NT2/D1 (cell line): Measurements from ENCODE around the gene PODXL2.

ENCODE experiments used
- DNase-seq: peaks from one replicate; pipeline ENCODE4 v3.0.0-alpha.2; 2011; ENCODE audit warnings: low read depth, low spot score
- H3K27me3 ChIP-seq: 2 replicates; pipeline ENCODE4 v1.6.0; 2011; ENCODE audit warnings: mild to moderate bottlenecking; ENCODE audit not compliant: insufficient read length, insufficient read depth
- H3K36me3 ChIP-seq: 2 replicates; pipeline ENCODE4 v1.6.1; 2011; ENCODE audit warnings: mild to moderate bottlenecking, low read length, mixed read lengths; ENCODE audit not compliant: insufficient read depth, insufficient read length
- H3K4me1 ChIP-seq: 2 replicates; pipeline ENCODE4 v1.5.1; 2011; ENCODE audit not compliant: insufficient read depth, insufficient read length
- H3K4me3 ChIP-seq: 2 replicates; pipeline ENCODE4 v1.5.1; 2011; ENCODE audit warnings: low read depth; ENCODE audit not compliant: insufficient read length
- H3K9ac ChIP-seq: 2 replicates; pipeline ENCODE4 v1.6.0; 2011; ENCODE audit warnings: low read depth; ENCODE audit not compliant: insufficient read length
- H3K9me3 ChIP-seq: 2 replicates; pipeline ENCODE4 v1.5.1; 2011; ENCODE audit warnings: mild to moderate bottlenecking, low read length; ENCODE audit not compliant: insufficient read depth
- SUZ12 ChIP-seq: IDR thresholded peaks from 2 replicates; pipeline ENCODE4 v1.6.1; 2011; ENCODE audit not compliant: insufficient read length, insufficient read depth; ENCODE audit errors: extremely low read depth
- YY1 ChIP-seq: IDR thresholded peaks from 2 replicates; pipeline ENCODE4 v1.6.1; 2011; ENCODE audit not compliant: insufficient read length, insufficient read depth
- ZNF274 ChIP-seq: IDR thresholded peaks from 2 replicates; pipeline ENCODE4 v1.6.1; 2011; ENCODE audit warnings: mild to moderate bottlenecking, low read depth, low read length

The PODXL2 gene

DNA sequence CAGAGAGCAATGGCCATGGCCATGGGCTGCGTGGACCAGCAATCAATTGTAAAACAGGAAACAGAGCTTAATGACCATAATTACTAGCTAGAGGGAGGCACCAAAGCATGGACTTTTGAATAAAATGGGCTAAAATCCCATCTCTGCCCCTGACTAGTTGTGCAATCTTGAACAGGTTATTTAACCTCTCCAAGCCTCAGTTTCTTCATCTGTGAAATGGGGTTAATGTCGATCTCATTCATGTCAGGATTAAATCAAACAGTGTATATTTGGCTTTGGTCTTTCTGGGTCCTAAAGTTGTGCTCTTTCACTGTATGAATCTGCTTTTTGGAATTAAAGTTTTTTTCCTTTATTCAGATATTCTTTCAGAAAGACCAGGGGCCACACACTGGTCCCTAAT is 79.9 kb downstream of the PODXL2 start:
- Histone ChIP-seq H3K4me1 (peaks cover 18% of the 10 kb centered on the region), H3K27me3 (no peaks in the 10 kb centered on the region), H3K9ac (no peak overlapping the region), H3K9me3 (no peaks in the 10 kb centered on the region), H3K36me3 (no peaks in the 10 kb centered on the region), H3K4me3 (no peak overlapping the region)
- no peak for DNase-seq
- TF ChIP-seq YY1: no peak
- no peak for TF ChIP-seq SUZ12
- no peak for TF ChIP-seq ZNF274

DNA sequence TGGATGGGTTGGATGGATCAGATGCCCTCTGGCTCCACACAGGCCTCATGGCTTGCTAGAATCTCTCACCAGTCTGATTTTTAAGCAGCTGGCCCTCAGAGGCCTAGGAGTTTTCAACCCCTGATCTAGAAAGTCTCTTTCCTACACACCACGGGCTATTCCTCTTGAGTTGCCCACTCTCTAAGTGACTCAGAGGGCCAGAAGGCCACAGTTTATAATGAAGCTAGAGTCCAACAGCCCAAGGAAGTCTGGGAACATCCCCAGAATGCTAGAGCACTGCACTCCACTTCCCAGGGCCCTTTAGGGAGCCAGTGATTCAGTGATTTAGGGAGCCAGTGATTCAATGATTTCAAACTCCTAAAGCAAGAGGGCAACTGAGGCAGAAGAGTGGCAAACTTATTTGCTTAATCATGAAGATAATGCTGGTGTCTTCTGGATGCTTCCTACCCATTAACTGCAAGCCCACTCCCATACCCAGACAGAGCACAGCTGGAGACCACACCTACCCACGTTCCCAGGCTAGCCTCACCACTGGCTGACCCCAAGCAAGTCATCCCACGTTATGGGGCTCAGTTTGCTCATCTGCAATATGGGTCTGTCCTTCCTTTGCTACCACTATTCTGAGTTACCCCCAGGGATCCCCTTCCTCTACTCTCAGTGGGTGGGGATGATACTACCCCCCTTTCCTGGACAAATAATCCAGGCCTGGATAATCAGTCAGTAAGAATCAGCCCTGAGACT is 80.5 kb downstream of the PODXL2 start:
- Histone ChIP-seq H3K36me3 (no peaks in the 10 kb centered on the region), H3K4me3 (no peak overlapping the region), H3K4me1 (peaks cover 23% of the 10 kb centered on the region), H3K9me3 (no peaks in the 10 kb centered on the region), H3K27me3 (no peaks in the 10 kb centered on the region), H3K9ac (no peak overlapping the region)
- TF ChIP-seq YY1 (no peak), SUZ12 (no peak), ZNF274 (no peak)
- DNase-seq: no peak

DNA sequence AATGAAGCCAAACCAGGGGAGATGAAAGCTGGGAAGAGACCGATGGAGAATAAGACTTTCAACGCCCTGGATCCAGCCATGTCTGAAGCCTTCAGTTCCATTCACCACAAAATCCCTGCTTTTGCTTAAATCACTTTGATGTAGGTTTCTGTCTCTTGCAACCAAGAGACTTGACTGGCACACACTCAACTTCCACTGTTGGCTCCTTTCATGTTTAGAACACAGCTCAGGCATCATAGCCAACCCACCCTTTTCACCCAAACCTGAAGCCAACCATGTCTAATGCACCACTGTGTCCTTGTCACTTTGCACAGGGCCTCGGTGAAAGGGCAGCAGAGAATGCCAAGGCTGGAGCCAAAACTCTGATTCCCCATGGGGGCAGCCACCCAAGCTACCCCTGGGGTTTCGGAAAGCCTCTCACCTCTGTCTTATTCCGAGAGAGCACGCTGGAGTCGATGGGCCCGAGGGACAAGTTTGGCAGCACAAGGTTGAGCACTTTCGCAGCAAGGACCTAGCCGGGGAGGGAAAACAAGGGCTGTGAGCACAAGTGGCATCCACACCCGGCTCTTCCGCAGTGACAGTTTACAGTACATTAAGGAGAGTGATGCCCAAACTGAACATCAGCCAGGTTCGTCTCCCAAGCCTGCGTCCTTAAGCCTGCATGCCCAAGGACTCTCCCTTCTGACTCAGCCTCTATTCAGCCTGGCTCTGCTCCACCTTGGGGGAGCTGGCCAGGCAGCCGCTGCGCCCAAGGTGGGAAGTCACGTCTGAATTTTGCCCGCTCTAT is 81.4 kb downstream of the PODXL2 start:
- TF ChIP-seq SUZ12 (no peak), ZNF274 (no peak), YY1 (no peak)
- H3K36me3 ChIP-seq: no peaks in the 10 kb centered on the region
- no peaks in the 10 kb centered on the region for H3K9me3 ChIP-seq
- H3K4me3 ChIP-seq: no peak overlapping the region
- peaks cover 23% of the 10 kb centered on the region for H3K4me1 ChIP-seq
- no peak for DNase-seq
- H3K9ac ChIP-seq: no peak overlapping the region
- no peaks in the 10 kb centered on the region for H3K27me3 ChIP-seq

DNA sequence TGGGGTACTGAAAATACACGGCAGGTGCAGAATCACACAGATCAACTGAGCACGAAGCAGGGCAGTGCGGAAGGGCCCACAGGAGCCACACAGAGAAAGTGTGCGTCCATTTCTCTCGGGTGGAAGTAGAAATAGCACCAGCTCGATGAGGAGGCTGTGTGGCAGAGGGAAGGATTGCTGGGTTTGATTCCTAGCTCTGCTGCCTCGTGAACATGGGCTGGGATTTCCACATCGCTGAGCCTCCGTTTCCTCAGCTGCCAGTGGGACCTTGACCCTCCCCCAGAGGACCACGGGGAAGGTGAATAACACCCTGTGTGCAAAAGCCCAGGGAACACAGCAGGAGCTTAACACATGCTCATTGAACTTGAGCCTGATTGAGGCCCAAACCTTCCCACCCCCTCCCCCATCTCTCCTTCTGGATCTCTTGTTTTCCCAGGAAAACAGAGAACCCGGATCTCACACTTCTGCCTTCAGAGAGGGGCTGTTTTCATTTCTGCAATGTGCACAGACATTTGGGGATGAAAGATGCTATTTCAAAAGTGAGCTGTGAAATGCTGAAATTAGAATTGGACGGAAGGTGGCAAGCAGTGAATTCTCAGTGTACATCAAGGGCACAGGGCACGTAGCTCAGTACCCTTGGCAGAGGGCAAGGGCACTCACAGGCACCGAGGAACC is 82.2 kb downstream of the PODXL2 start:
- Histone ChIP-seq H3K4me1 (peaks cover 23% of the 10 kb centered on the region), H3K36me3 (no peaks in the 10 kb centered on the region), H3K9ac (no peak overlapping the region), H3K9me3 (no peaks in the 10 kb centered on the region), H3K27me3 (no peaks in the 10 kb centered on the region), H3K4me3 (no peak overlapping the region)
- no peak for DNase-seq
- TF ChIP-seq SUZ12 (no peak), YY1 (no peak), ZNF274 (no peak)

DNA sequence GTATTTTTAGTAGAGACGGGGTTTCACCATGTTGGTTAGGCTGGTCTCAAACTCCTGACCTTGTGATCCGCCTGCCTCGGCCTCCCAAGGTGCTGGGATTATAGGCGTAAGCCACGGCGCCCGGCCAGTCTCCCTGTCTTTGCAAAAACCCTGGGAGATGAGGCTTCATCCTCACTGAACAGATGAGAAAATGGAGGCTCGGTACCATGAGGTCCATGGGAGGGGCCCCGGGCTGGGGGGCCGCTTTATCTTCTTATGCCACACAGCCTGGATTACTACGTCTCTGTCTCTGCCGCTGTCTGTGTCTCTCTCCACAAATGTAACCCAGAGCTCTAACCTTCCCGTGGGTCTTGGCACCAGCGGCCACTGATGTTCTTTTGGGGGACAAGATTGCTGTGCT is 82.9 kb downstream of the PODXL2 start:
- no peak for DNase-seq
- TF ChIP-seq ZNF274 (no peak), SUZ12 (no peak), YY1 (no peak)
- no peaks in the 10 kb centered on the region for H3K27me3 ChIP-seq
- peaks cover 19% of the 10 kb centered on the region for H3K4me1 ChIP-seq
- H3K4me3 ChIP-seq: no peak overlapping the region
- H3K9me3 ChIP-seq: no peaks in the 10 kb centered on the region
- no peaks in the 10 kb centered on the region for H3K36me3 ChIP-seq
- no peak overlapping the region for H3K9ac ChIP-seq

DNA sequence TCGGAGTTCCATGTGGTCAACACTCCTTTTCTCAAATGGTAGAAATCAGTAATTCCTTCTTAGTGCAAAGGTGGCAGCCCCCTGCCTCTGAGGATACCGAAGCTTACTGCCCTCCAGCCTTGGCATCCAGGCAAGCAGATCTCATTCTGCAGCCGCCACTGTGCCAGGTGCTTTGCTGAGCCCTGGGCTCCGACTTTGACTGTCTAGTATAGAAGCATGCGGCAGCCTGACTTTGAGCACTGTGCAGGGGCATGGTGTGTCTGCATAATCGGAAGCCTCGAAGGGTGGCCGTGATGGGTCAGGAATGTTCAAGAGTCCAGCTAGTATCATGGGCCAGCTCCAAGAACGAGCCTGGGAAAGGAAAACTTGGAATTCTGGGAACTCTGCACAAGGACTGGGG is 83.5 kb downstream of the PODXL2 start:
- no peak overlapping the region for H3K9ac ChIP-seq
- H3K27me3 ChIP-seq: no peaks in the 10 kb centered on the region
- no peaks in the 10 kb centered on the region for H3K36me3 ChIP-seq
- DNase-seq: no peak
- TF ChIP-seq SUZ12 (no peak), YY1 (no peak), ZNF274 (no peak)
- no peak overlapping the region for H3K4me3 ChIP-seq
- H3K4me1 ChIP-seq: peaks cover 19% of the 10 kb centered on the region
- H3K9me3 ChIP-seq: no peaks in the 10 kb centered on the region
